ENCODE results near the gene CFAP57. TPM values are rescaled to one million over a fixed set of nuclear protein-coding genes. Genes with fewer than 3 reads are reported as not detected.
"Not testable (repeated sequence)": the region's sequence is repeated elsewhere in the genome, so short reads cannot be mapped to it uniquely, and the experiment has no call there.

The CFAP57 gene
- total RNA-seq, 1 donor from 2014 or later: 0.86 TPM

GRCh38 chr1:43134640-43135039 lies 37.5 kb upstream of the CFAP57 start:
- Mint-ChIP-seq H3K4me1 (no peaks in the 10 kb centered on the region), H3K9me3 (peaks cover 19% of the 10 kb centered on the region), H3K36me3 (ENCODE audit: low read depth) (peaks cover 59% of the 10 kb centered on the region), H3K4me3 (no peak overlapping the region), H3K27me3 (ENCODE audit: low read depth) (no peaks in the 10 kb centered on the region), H3K27ac (ENCODE audit: unreplicated experiment) (no peak overlapping the region)
- no peak for DNase-seq (ENCODE audit: low read depth, low spot score)
- TF ChIP-seq CTCF (conservative IDR thresholded peaks at IDR 0.05): no peak

GRCh38 chr1:43135857-43136781 lies 36.0 kb upstream of the CFAP57 start:
- H3K4me3 Mint-ChIP-seq: no peak overlapping the region
- H3K4me1 Mint-ChIP-seq: no peaks in the 10 kb centered on the region
- H3K27me3 Mint-ChIP-seq (ENCODE audit: low read depth): no peaks in the 10 kb centered on the region
- H3K36me3 Mint-ChIP-seq (ENCODE audit: low read depth): peaks cover 60% of the 10 kb centered on the region
- TF ChIP-seq CTCF (conservative IDR thresholded peaks at IDR 0.05): no peak
- no peak for DNase-seq (ENCODE audit: low read depth, low spot score)
- no peak overlapping the region for H3K27ac Mint-ChIP-seq (ENCODE audit: unreplicated experiment)
- peaks cover 23% of the 10 kb centered on the region for H3K9me3 Mint-ChIP-seq

- H3K27me3 Mint-ChIP-seq (ENCODE audit: low read depth): no peaks in the 10 kb centered on the region
- TF ChIP-seq CTCF (conservative IDR thresholded peaks at IDR 0.05): no peak
- DNase-seq (ENCODE audit: low read depth, low spot score): no peak
- no peak overlapping the region for H3K4me3 Mint-ChIP-seq
- peaks cover 46% of the 10 kb centered on the region for H3K36me3 Mint-ChIP-seq (ENCODE audit: low read depth)
- H3K4me1 Mint-ChIP-seq: no peaks in the 10 kb centered on the region
- H3K9me3 Mint-ChIP-seq: peaks cover 23% of the 10 kb centered on the region
- H3K27ac Mint-ChIP-seq (ENCODE audit: unreplicated experiment): no peak overlapping the region
Observed at GRCh38 chr1:43137445-43138052, 34.6 kb upstream of the CFAP57 start.

GRCh38 chr1:43139295-43139694 lies 32.8 kb upstream of the CFAP57 start:
- peaks cover 16% of the 10 kb centered on the region for H3K9me3 Mint-ChIP-seq
- not testable (repeated sequence) for H3K27ac Mint-ChIP-seq (ENCODE audit: unreplicated experiment); H3K4me3 Mint-ChIP-seq; H3K4me1 Mint-ChIP-seq; DNase-seq (ENCODE audit: low read depth, low spot score); H3K27me3 Mint-ChIP-seq (ENCODE audit: low read depth)
- peaks cover 40% of the 10 kb centered on the region for H3K36me3 Mint-ChIP-seq (ENCODE audit: low read depth)

GRCh38 chr1:43140010-43140409 lies 32.1 kb upstream of the CFAP57 start:
- Mint-ChIP-seq H3K9me3 (peaks cover 9% of the 10 kb centered on the region), H3K36me3 (ENCODE audit: low read depth) (peaks cover 40% of the 10 kb centered on the region), H3K27me3 (ENCODE audit: low read depth) (no peaks in the 10 kb centered on the region), H3K4me1 (no peaks in the 10 kb centered on the region), H3K4me3 (no peak overlapping the region), H3K27ac (ENCODE audit: unreplicated experiment) (no peak overlapping the region)
- DNase-seq (ENCODE audit: low read depth, low spot score): no peak
- TF ChIP-seq CTCF (conservative IDR thresholded peaks at IDR 0.05): no peak

GRCh38 chr1:43140583-43140982 lies 31.5 kb upstream of the CFAP57 start:
- TF ChIP-seq CTCF (conservative IDR thresholded peaks at IDR 0.05): no peak
- H3K27me3 Mint-ChIP-seq (ENCODE audit: low read depth): no peaks in the 10 kb centered on the region
- no peak overlapping the region for H3K27ac Mint-ChIP-seq (ENCODE audit: unreplicated experiment)
- peaks cover 44% of the 10 kb centered on the region for H3K36me3 Mint-ChIP-seq (ENCODE audit: low read depth)
- H3K4me3 Mint-ChIP-seq: no peak overlapping the region
- peaks cover 8% of the 10 kb centered on the region for H3K9me3 Mint-ChIP-seq
- DNase-seq (ENCODE audit: low read depth, low spot score): no peak
- H3K4me1 Mint-ChIP-seq: no peaks in the 10 kb centered on the region

All from neural crest cell (in vitro differentiated cells).